ENCODE results near the gene STK24. TPM values are rescaled to one million over a fixed set of nuclear protein-coding genes. Genes with fewer than 3 reads are reported as not detected.

Gene STK24
- polyA plus RNA-seq, 1 of the 3 experiments (the other 2 are of a cell fraction), result 30.5 TPM

GRCh38 chr13:98490195-98490836 lies 86.6 kb downstream of the STK24 start (continued):
- TF ChIP-seq GABPA (IDR thresholded peaks at IDR 0.05; ENCODE audit: low read depth) (no peak), USF1 (IDR thresholded peaks at IDR 0.05; ENCODE audit: borderline replicate concordance, low read depth) (no peak), POLR2AphosphoS5 (IDR thresholded peaks at IDR 0.05; ENCODE audit: low read depth, low read length) (no peak), EP300 (IDR thresholded peaks at IDR 0.05; ENCODE audit: borderline replicate concordance in 1 of 2, low read depth in 1 of 2, low read length in 1 of 2) (0 out of 4 replicates have a peak, but pooled peaks of 1 of the 2 experiments have one; percentile 45), MEF2A (IDR thresholded peaks at IDR 0.05; ENCODE audit: borderline replicate concordance, low read depth) (no peak), TCF12 (IDR thresholded peaks at IDR 0.05) (peak; percentile 11; the same call in 1 of the 2 replicates), FOSL2 (IDR thresholded peaks at IDR 0.05; ENCODE audit: borderline replicate concordance, low read depth) (no peak)

GRCh38 chr13:98489446-98490194 lies 87.3 kb downstream of the STK24 start:
- WGBS (ENCODE audit: low lambda C conversion rate), result 86% methylated on average over 8 of the region's 8 CpGs
- Histone ChIP-seq H3K27ac (ENCODE audit: low read depth in 2 of 2, low read length in 1 of 2) (peak overlapping the region in 1 of 2 experiments; percentile 79; a peak in 2 of 4 replicates), H3F3A (replicated peaks; ENCODE audit: insufficient read depth) (peaks cover 13% of the 10 kb centered on the region), H3K27me3 (ENCODE audit: insufficient read depth) (no peaks in the 10 kb centered on the region), H3K9ac (no peak overlapping the region), H2AFZ (ENCODE audit: low read depth) (no peak overlapping the region), H3K79me2 (ENCODE audit: insufficient read depth) (peaks cover 89% of the 10 kb centered on the region), H4K20me1 (ENCODE audit: insufficient read depth) (peaks cover 37% of the 10 kb centered on the region), H3K4me2 (no peak overlapping the region), H3K9me3 (no peaks in the 10 kb centered on the region), H3K36me3 (replicated peaks in 1 of 2; ENCODE audit: control insufficient read depth in 1 of 2, insufficient read depth in 2 of 2, low read length in 1 of 2) (no peaks in the 10 kb centered on the region), H3K4me1 (ENCODE audit: control insufficient read depth in 1 of 2, insufficient read depth in 2 of 2, low read depth in 1 of 2, low read length in 1 of 2) (peaks cover 18 to 46% of the 10 kb centered on the region in 2 experiments), H3K4me3 (ENCODE audit: low read depth in 2 of 2, low read length in 1 of 2) (no peak overlapping the region), H3K9me2 (no peaks in the 10 kb centered on the region)
- peak; percentile 52 for DNase-seq
- POLR2A ChIA-PET, result no interaction called here
- TF ChIP-seq JUND (IDR thresholded peaks at IDR 0.05) (no peak), SIN3A (IDR thresholded peaks at IDR 0.05; ENCODE audit: borderline replicate concordance, low read depth, low read length) (no peak), ZBTB33 (IDR thresholded peaks at IDR 0.05; ENCODE audit: borderline replicate concordance, low read depth) (no peak), PBX3 (IDR thresholded peaks at IDR 0.05) (no peak), POLR2AphosphoS5 (IDR thresholded peaks at IDR 0.05; ENCODE audit: low read depth, low read length) (no peak), TAF1 (IDR thresholded peaks at IDR 0.05; ENCODE audit: borderline replicate concordance, low read depth, low read length) (no peak), TEAD4 (IDR thresholded peaks at IDR 0.05; ENCODE audit: borderline replicate concordance, insufficient read depth) (no peak), EP300 (IDR thresholded peaks at IDR 0.05; ENCODE audit: borderline replicate concordance in 1 of 2, low read depth in 1 of 2, low read length in 1 of 2) (no peak), USF2 (IDR thresholded peaks at IDR 0.05; ENCODE audit: borderline replicate concordance, low read depth, low read length) (no peak), EZH2phosphoT487 (IDR thresholded peaks at IDR 0.05; ENCODE audit: borderline replicate concordance, low read depth) (no peak), GABPA (IDR thresholded peaks at IDR 0.05; ENCODE audit: low read depth) (no peak), FOXJ3 (CRISPR knock-in tag; IDR thresholded peaks at IDR 0.05) (no peak), RCOR1 (IDR thresholded peaks at IDR 0.05; ENCODE audit: low read length) (no peak), CTCF (IDR thresholded peaks at IDR 0.05) (no peak), FOSL2 (IDR thresholded peaks at IDR 0.05; ENCODE audit: borderline replicate concordance, low read depth) (no peak), SMC3 (IDR thresholded peaks at IDR 0.05; ENCODE audit: low read depth, low read length) (no peak), USF1 (IDR thresholded peaks at IDR 0.05; ENCODE audit: borderline replicate concordance, low read depth) (no peak)
- CTCF ChIA-PET, result interaction anchor here (1.3 to 3.5 kb wide), 5 partner anchors 10 to 163 kb away, joined by 3 to 15 read pairs (median 4); no protein-coding TSS in a partner anchor
